NCI-H2227 treated with DMSO at 0.1 percent for 48 hours (cell line): ENCODE measurements around the gene LRRC1.

Source experiments
- DNase-seq: peaks from one replicate; lab custom pipeline; 2025; lab: John Stamatoyannopoulos, UW

Gene LRRC1

DNA sequence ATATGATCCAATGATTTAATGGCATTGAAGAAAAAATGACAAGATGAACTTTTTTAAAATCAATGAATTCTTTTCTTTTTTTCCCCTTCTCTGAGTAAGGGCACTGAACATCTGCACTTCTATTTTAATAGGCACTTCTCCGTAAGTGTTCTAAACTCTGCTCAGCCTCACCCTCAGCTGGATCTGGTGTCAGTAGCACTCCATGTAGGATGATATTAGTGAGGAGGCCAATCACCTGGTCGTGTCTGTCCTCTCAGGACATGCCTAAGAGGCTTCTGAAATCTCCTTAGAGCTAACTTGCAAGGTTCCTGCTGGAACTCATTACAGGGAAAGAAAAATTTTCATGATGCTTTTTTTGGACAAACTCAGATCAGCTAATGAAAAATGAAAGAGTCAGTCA lies 167.8 kb downstream of the LRRC1 start:
- no peak for DNase-seq

DNA sequence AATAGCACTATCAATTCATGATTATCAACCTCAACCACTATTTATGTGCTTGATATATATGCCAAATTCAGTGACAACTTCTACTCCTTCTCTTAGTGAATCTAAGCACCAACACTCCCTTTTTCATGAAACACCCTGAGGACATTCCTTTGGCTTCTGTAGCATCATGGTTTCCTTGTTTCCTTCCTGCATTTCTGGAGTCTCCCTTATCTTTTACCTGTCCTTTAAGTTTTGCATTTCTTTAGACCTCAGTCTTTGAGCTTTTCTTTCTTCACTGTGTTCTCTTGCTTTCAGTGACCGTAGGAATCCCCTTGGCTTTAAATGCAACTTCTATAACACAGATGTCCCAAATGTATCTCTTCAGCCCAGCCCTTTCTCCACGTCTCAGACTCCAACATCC lies 172.6 kb downstream of the LRRC1 start:
- no peak for DNase-seq
